GM18511 (cell line): Measurements from ENCODE around the gene TLX1.
"Not testable (repeated sequence)": the region's sequence is repeated elsewhere in the genome, so short reads cannot be mapped to it uniquely, and the experiment has no call there.

Source experiments
- ATAC-seq: cut with Tn5 transposase; IDR thresholded peaks from one replicate; pipeline ENCODE4 v1.9.1; 2021; ENCODE audit warnings: mild to moderate bottlenecking, moderate library complexity; ENCODE audit not compliant: unreplicated experiment

Gene TLX1

DNA sequence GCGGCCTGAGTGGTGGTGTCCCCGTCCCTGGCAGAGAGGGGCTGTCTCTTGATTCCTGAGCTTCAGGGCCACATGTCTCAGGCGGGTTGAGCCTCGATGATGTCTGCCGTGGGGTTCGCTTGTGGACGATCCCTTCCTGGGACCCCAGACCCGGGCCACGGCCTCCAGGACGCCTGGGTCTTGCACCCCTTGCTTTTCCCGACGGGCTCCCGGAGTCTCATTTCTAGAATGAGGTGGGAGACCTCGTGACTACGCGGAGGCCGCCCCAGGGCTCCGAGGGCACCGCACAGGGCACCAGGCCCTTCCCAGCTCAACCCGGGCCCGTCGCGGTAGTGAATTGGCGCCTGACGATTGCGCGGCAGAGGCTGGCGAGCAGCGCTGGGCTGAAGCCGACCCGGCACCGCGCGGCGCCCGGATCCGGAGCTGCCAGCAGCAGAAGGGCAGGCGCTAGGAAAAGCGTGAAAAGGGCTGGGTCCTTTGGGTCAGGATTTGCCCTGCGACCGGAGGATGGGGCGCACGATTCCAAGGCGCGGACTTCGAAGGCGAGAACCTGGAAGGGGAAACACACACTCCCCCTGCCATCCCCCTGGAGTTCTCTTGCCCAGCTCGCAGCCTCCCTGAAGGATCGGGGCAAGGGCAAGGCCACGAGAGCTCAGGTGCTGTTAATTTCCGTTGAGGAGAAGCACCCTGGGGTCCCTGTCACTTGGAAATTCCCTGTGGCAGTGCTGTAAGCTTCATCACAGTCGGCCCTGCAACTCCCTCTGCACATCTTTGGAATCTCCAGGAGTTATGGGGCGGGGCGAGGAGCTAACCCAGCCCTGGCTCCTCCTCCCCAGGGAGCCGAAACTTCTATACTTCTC is 15.5 kb downstream of the TLX1 start:
- ATAC-seq: no peak

DNA sequence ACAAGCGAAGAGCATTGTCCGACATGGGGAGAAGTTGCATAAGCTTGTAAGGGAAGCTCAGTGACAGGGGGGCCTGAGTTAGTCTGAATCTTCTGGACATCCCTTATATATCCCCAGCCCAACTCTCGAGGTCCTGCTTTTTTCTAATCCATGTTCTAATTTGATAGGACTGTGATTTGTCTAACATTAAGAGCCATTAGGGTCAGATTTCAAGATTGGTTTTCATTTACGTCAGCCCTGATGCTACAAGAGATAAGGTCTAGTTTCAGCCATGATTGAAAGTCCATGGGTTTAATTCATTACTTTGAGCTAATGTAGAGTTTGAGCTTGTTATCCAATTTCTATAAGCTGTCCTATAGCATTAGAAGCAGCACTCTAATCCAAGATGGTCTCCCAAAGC is 20.3 kb downstream of the TLX1 start:
- ATAC-seq: no peak

- no peak for ATAC-seq
These were observed 21.2 kb downstream of the TLX1 start for GRCh38 chr10:101152316-101152715.

GRCh38 chr10:101154506-101154905 is 23.4 kb downstream of the TLX1 start:
- ATAC-seq: not testable (repeated sequence)

DNA sequence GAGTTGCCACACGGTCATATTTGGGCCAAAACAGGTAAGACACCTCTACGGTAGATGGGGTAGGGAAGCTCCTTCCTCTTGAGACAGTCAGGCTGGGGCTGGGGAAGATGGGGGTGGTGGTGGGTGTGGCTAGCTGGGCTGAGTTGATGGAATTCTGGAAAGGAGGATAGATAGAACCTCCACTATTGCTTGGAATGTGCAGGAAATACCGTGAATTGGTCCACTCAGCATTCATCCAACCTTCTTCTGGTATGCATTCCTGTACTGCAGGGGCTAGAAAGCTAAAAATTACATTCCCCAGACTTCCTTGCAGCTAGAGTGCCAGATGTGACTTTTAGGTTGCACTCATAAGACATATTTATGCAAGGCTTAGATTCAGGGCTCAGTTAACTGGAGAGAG is 24.8 kb downstream of the TLX1 start:
- no peak for ATAC-seq

DNA sequence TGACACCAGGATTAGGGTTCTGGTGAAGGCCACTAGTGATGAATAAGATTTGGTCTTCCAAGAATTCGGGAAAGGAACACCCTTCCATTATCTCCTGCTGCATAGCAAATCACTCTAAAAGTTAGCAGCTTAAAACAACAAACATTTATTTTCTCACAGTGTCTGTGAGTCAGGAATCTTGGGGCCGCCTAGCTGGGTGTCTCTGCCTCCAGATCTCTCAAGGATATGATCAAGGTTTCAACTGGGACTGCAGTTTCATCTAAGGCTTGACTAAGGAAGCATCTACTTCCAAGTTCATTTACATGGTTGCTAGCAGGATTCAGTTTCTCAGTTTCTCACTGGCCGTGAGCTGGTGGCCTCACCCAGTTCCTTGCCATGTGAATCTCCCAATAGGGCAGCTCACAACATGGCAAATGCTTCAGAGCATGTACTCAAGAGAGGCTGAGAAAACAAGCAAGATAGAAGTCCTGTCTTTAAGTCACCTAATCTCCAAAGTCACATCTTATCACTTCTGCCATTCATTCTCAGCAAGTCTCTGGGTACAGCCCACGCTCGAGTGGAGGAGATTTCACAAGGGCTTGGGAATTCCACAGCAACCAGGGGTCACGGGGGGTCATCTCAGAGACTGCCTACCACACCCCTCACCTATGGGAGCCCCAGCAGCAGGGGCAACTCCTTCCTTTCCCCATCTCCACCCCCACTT is 26.8 kb downstream of the TLX1 start:
- ATAC-seq: no peak

DNA sequence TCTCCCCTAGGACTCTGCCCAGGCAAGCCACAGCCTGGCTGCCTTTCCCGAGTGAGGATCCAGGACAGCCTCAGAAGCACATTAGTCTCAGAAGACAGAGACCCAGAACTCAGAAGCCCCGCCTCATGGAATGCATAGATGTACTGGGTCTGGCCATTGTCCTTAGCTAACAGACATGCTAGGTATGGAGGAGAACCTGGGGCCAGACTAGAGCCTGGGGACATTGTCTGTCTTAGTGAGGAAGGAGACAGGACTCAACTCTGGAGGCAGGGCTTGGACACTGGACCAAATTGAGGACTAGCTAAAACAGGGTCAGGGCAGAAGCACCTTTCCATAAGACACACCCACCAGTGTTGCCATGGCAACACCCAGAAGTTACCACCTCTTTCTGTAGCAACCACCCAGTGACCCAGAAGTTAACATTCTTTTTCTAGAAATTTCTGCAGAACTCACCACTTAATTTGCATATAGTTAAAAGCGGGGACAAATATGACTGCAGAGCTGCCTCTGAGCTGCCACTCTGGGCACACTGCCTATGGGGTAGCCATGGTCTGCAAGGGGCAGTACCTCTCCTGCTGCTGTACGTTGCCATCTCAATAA is 27.5 kb downstream of the TLX1 start:
- ATAC-seq: no peak

DNA sequence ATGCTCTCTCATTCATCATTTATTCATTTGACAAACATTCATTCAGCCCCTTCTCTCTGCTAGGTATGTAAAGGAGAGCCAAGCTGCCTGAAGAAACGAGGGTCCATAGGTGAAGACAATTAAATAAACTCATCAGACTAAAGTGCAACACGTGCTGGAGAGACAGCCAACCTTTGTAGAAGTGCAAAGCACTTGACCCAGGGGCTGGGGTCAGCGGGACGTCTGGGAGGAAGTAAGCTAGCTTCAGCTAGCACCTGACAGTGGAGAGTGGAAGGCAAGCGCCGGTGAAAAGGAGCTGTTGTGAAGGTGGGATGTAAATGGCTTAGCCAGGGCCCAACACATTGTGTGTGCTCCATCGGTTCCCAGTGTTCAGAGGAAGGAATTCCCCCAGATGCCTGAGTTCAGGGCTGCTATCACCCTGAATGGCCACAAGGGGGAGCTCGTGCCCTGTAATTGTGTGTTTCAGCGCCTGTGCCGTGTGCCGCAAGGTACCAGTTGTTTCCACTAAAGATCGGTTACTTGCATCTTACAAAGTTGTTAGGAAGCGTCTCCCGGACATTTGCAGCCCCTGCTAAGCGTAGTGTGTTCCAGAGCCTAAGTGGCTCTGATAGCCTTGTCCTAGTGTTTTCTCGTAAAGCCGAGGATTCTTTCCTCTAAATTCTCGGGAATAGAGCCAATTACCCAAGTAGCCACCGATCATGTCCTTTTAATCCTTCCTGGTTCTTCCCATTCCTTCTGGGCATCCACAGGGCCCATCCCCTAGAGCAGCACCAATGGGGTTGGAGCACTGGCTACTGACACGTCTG is 30.6 kb downstream of the TLX1 start:
- no peak for ATAC-seq

- ATAC-seq: no peak
These were observed 31.6 kb downstream of the TLX1 start for GRCh38 chr10:101162677-101163076.

DNA sequence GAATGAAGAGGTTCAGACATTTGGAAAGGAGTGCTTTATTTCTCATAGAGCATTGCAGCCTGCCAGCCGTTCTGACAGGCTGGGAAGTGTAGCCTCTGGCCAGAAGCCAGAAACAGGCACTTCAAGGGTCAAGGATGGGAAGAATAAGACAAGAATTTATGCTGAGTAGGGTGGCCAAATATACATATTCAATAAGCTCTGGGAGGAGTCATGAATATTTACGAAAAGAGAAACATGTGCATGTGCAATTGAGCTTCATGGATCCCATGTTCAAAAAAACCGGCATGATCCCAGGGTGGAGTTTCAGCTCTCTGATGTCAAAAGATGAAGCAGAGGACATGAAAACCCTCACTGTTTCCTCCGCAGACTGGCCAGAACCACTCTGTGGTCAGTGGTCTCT is 32.9 kb downstream of the TLX1 start:
- ATAC-seq: no peak

DNA sequence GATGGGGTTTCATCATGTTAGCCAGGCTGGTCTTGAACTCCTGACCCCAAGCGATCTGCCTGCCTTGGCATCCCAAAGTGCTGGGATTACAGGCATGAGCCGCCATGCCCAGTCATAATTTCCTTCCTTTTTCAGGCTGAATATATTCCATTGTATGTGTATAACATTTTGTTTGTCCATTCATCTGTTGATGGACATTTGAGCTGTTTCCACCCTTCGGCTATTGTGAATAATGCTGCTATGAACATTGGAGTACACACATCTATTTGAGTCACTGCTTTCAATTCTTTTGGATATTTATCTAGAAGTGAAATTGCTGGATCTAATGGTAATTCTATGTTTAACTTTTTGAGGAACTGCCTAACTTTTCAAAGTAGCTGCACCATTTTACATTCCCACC is 34.6 kb downstream of the TLX1 start:
- no peak for ATAC-seq

DNA sequence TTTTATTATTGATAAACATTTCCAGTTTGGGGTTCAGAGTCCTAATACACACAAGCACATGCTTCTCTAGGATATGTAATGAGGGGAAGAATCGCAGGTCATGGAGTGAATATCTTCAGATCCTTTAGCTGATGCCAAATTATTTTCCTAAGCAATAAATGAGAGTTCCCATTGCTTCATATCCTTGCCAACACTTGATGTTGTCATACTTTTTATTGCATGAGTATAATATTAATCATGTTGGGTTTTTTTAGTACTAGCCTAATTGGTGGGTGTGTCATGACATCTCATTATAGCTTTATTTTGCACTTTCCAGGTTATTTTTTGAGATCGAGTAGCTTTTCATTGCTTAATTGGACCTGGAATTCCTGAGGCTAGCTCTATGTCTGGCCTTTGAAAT is 35.3 kb downstream of the TLX1 start:
- no peak for ATAC-seq

DNA sequence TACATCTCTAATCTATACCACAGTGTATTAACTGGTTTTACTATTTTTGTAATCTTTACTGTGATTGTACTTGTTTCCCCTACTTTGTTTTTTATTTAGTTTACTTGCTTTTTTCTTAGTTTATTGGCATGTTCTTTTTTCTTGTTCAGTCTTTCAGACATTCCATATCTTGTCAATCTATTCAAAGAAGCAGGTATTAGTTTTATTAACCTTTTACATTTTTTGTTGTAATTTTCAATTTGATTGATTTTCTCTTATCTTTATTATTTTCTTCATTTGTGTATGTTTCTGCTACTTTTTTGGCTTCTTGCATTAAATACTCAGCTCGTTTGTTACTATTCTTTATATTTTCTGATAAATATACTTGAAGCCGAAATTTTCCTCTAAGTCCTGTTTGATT is 41.6 kb downstream of the TLX1 start:
- ATAC-seq: no peak

GRCh38 chr10:101174319-101174718 is 43.2 kb downstream of the TLX1 start:
- no peak for ATAC-seq

DNA sequence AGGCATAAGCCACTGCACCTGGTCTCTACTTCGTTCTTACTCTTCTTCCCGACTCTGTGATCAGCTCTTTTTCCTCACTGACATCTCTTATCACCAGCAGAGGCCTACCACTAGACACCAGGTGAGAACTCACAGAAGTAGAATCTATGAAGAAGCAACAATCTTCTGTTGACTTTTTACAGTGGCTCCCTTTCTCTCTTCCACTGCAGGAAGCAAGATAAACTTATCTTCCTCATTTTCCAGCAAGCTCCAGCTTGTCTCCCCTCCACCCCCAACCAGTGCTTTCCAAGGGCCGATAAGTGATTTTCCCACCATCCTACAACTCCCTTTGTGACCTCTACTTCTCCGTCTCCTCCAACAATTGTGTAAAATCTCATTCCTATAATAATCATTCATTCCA is 45.5 kb downstream of the TLX1 start:
- ATAC-seq: no peak

- no peak for ATAC-seq
These were observed 51.8 kb downstream of the TLX1 start for GRCh38 chr10:101182936-101183335.

DNA sequence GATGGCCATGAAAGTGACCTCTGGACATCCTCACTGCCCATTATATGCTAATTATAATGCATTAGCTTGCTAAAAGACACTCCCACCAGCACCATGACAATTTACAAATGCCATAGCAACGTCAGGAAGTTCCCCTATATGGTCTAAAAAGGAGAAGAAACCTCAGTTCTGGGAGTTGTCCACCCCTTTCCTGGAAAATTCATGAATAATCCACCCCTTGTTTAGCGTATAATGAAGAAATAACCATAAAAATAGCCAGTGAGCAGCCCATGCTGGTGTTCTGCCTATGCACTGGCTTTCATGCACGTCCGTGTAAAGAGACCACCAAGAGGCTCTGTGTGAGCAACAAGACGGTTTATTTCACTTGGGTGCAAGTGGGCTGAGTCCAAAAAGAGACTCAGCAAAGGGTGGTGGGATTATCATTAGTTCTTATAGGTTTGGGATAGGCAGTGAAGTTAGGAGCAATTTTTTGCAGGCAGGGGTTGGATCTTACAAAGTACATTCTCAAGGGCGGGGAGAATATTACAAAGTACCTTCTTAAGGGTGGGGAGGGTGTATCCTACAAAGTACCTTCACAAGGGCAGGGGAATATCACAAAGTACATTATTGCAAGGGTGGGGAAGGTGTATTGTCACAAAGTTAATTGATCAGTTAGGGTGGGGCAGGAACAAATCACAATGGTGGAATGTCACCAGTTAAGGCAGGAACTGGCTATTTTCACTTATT is 52.5 kb downstream of the TLX1 start:
- no peak for ATAC-seq
